Activated CD4-positive, alpha-beta T cell treated with anti-CD3 and anti-CD28 coated beads, Interleukin-2, amount 50 U/mL, for 48 hours (primary cell): ENCODE results near the gene CTSH.
A peak's percentile ranks its signal among the peaks of the same experiment; 100 is the strongest.

Experiments
- DNase-seq, 2 experiments: peaks; one replicate each; pipeline ENCODE4 v3.0.0-alpha.2; 2020

Gene CTSH, protein sequence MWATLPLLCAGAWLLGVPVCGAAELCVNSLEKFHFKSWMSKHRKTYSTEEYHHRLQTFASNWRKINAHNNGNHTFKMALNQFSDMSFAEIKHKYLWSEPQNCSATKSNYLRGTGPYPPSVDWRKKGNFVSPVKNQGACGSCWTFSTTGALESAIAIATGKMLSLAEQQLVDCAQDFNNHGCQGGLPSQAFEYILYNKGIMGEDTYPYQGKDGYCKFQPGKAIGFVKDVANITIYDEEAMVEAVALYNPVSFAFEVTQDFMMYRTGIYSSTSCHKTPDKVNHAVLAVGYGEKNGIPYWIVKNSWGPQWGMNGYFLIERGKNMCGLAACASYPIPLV

DNA sequence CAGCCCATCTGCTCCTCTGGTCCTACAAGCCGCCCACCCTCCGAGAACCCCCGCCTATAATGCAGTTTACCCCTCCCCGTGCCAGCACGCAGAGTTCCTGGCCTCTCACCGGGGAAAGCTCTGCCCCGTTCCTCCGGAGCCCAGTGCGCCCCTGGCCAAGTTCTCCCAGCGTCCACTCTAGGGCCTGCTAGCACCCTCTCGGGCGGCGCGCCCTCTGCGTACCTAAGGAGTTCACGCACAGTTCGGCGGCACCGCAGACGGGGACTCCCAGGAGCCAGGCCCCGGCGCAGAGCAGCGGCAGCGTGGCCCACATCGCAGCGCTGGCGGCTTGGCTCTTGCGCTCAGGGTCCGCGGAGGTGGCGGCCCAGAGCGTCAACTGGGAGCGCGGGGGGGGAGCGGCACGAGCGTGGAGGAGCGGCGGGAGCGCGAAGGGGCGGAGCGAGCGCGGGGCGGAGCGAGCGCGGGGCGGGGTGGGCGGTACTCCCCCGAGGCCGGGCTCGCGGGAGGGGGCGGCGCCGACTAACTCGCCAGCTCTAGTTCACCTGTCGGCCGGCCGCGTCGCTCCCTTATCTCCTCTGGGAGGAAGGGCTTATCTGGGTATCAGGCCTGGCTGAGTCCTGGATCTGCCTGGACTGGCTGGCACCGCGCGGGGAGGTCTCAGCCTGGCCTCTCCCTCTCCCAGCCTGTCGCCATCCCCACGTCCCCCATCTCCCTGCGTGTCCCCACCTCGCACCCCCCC is at the start of gene CTSH:
TSS of gene CTSH (minus strand) at position 378 of the 739 bp plus-strand sequence. CDS start at position 313, 65 bp downstream.
- DNase-seq: peak; percentile 73 to 75

GRCh38 chr15:78993931-78994530 is 49.2 kb upstream of the CTSH start:
- no peak for DNase-seq

DNA sequence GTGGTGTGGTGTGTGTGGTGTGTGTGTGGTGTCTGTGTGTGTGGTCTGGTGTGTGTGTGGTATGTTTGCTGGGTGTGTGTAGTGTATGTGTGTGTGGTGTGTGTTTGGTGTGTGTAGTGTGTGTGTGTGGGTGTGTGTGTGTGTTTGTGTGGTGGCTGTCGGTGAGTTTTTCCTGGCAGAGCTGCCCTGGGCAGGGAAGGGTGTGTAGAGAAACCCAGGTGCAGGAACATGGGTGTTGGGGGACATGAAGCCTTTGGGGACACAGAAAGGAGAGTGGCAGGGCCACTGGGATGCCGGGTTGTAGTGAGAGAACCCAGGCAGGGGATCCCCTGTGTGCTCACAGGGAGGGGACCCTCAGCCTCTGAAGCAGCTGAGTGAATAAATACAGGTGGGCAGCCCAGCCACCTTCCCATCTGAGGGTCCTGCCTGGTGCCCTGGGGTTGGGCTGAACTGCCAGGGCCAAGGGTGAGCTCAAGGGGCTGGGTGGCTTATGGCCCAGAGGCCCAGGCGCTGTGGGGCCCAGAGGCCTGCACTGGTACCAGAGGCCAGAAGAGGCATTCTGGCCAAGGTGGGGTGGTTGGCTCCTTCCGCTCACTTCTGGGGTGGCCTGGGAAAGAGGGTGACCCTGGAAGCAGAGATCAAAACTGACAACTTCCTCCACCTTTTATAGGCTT is 48.5 kb upstream of the CTSH start:
- DNase-seq: no peak

DNA sequence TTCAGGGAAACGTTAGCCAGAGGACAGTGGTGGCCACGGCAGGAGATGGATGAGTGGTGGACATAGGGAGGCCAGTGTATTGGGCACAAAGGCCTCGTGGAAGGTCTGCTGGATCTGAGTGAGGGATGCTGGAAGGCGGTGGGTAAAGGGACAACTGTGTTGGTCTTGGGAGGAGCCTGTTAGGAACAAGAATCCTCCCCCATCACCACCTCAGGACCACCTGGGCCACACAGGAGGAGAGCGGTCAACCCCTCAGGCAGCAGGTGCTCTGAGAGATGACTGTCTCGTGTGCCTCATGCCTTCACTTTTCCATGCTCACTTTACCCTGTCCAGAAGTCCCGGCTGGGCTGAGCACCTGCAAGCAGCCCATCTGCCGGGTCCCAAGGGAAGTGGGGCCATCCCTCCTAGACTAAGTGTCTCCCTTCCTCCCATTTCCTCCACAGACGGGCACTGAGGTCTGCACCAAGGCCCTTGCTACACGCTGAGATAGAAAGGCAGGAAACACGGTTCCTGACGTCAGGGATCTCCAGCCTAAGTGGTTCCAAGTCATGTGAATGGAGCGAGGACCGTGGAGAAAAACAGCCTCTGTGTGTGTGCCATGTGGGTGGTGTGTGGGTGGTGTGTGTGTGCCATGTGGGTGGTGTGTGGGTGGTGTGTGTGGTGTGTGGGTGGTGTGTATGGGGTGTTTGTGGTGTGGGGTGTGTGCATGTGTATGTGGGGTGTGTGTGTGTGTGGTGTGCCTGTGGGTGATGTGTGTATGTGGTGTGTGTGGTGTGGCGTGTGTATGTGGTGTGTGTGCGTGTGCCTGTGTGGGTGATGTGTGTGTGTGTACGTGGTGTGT is 47.8 kb upstream of the CTSH start:
- peak in 1 of 2 experiments; percentile 6 for DNase-seq

DNA sequence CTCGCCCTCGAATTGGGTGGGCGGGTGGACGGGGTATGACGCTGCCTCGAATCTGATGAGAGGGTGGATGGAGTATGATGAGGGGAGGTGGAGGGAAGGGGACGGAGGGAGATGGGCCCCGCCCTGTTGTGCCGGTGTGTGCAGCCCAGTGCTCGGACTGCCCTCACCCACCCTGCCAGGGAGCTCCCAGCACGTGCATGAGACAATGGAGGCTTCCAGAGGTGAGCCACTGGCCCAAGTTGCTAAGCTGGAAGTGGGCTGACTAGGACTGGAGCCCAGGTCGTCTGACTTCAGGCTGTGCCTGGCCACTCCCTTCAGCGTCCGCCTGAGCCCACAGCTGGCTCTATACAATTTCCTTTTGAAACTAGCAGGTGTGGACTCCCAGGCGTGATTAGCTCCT is 47.0 kb upstream of the CTSH start:
- DNase-seq: no peak

DNA sequence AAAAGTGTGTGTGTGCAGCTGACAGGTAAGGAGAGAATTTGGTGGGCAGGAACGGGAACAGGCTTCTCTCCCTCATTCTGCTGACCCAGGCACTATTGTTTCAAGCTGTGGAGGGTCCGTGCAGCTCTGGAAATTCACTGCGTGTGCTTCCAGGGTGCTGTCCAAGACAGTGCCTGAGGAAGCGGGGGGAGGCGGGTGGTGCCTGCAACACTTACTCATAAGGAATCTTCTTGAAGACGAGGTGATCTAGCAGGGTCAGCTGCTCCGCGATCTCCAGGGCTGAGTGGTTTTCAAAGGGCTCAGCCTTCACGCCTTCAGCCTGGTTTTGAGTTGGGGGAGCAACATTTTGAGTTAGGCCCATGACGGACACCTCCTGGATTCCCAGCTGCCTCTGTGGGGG is 46.6 kb upstream of the CTSH start:
- no peak for DNase-seq

DNA sequence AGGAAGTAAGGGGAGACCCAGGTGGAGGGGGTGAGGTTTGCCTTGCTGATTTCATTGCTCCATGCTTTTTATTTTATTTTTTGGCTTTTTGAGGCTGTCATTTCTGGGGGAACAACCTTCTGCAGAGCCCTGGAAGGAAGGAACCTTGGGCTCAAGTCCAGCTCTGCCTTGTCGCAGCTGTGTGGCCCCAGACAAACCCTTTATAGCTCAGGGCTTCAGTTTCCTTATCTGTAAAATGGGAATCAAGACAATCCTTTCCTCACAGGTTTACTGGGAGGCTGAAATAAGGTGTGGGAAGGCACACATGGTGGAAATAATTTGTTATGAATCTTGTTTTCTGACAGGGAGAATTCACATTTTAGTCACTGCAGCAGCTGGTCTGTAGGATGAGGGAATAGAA is 45.4 kb upstream of the CTSH start:
- no peak for DNase-seq

GRCh38 chr15:78989701-78990240 is 44.9 kb upstream of the CTSH start:
- DNase-seq: no peak

- no peak for DNase-seq
These were observed 43.6 kb upstream of the CTSH start for GRCh38 chr15:78988361-78988911.

- DNase-seq: no peak
These were observed 42.9 kb upstream of the CTSH start for GRCh38 chr15:78987556-78988360.

DNA sequence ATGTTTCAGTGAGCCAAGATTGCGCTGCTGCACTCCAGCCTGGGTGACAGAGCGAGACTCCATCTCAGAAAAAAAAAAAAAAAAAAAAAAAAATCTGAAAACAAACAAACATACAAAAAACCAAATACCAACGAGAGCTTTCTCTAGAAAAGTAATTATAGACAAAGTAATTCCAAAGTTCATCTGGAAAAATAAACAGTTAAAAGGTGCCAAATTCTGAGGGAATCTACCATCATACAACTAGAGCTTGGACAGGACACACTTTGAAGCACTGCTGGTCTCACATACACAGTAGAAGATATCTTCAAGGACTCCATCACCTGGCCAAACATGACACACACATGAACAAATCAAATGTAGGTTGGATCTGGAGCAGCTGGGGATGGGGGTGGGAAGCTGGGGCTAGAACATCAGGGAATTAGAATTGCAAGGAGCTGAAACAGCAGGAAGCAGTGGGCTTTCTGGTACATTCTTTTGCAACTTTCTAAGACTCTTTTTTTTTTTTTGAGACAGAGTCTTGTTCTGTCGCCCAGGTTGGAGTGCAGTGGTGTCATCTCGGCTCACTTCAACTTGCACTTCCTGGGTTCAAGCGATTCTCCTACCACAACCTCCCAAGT is 41.1 kb upstream of the CTSH start:
- DNase-seq: no peak

GRCh38 chr15:78984041-78984440 is 39.2 kb upstream of the CTSH start:
- DNase-seq: no peak

DNA sequence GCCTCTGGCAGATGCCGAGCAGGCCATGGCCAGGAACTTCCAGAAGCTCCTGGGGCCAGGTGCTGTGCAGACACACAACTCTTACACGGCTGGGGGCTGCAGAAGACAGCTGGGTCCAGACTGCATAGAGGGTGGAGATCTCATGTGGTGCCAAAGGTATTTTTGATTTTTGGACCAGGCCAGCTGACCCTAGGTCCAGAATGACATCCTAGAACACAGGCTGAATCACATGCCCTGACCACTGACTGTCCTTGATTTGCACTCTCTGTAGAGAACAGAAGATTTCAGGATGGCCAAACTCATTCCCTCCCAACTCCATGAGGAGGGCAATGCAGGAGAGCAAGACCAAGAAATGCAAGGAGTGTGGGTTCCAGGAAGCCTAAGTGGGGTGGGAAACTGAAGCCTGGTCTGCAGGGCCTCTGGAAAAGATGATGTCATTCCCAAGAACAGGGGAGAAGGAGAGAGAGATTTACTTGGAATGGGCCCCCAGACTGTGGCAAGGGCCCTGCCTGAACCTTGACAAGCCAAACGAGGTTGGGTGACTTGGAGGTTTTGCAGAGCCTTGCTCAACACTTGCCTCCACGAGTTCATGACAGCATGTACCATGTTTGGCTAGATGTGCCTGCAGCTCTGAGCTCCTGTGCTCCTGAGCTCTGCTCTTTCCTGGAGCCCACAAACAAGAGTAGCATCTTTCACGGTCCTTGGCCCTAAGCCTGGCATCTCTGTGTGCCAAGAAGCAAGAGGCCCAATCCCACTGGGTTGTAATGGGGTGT is 38.5 kb upstream of the CTSH start:
- no peak for DNase-seq

DNA sequence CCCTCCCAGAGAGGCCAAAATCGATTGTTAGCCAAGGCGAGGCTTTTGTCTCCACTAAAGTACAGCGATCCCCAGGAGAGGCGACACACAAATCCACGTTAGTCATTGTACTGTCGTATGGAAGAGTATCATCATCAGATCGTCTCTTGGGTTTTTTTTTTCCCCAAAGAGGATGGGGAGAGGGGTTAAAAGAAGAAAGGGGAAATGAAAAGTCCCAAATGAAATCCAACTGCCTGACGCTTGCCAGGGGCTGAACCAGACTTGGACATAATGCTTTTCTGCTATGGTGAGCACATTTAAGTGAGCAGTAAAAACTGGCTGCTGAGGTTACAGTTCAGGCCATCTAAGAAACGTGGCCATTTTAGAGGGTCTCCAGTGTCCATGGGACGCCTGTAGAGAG is 37.9 kb upstream of the CTSH start:
- no peak for DNase-seq

- no peak for DNase-seq
These were observed 36.9 kb upstream of the CTSH start for GRCh38 chr15:78981532-78982313.

DNA sequence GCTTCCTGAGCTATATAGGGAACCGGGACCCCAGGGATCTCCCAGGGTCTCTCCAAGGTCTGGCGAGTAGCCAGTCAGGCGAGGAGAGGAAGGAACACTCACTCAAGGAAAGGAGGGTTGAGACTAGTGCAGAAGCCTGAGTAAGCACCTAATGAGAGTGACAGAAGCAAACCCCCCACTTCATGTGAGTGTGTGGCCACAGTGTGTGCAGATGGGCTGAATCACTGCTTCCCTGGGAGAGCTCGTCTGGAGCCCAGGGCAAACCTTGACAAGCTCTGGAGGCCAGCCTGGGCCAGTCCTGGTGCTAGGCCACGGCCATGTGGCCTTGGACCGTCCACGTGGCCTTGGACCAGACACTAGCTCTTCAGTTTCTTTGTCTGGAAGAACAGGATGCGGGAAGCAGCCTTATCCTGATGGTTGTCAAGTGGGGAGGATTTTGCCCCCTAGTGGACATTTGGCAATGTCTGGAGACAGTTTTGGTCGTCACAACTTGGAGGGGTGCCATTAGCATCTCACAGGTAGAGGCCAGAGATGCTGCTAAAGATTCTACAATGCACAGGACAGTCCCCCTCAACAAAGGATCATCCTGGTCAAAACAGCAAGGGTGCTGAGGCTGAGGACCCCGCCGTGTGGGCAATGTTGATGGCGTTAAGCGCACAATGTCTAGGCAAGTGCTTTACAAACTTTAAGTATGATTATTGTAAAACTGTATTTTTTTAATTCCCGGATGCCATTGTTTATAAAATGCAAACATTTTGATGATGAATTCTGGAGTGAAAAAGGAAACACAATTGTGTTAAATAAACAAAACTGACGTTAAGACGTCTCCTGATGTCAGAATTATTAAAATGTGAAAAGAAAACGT is 34.8 kb upstream of the CTSH start:
- DNase-seq: peak; percentile 33 to 46

GRCh38 chr15:78978601-78979179 is 33.8 kb upstream of the CTSH start:
- DNase-seq: no peak
